ENCODE data around the gene ALDH1B1.

- TF ChIP-seq CTCF (IDR thresholded peaks at IDR 0.05) (no peak), POLR2A (IDR thresholded peaks at IDR 0.05) (no peak)
These were observed 24.6 kb upstream of the ALDH1B1 start for GRCh38 chr9:38367898-38368297.
